Right kidney (tissue), 1 donor: Measurements from ENCODE around the gene MYBBP1A.
A peak's percentile ranks its signal among the peaks of the same experiment; 100 is the strongest.

Experiments
- DNase-seq: peaks from one replicate; pipeline ENCODE4 v3.0.0-alpha.2; 2016

The MYBBP1A gene

GRCh38 chr17:4550534-4551039 lies 4.6 kb downstream of the MYBBP1A start:
- no peak for DNase-seq

GRCh38 chr17:4549781-4550533 lies 5.2 kb downstream of the MYBBP1A start:
- no peak for DNase-seq

- no peak for DNase-seq
Measured at GRCh38 chr17:4548721-4549531, 6.3 kb downstream of the MYBBP1A start.

GRCh38 chr17:4548061-4548461 lies 7.1 kb downstream of the MYBBP1A start:
- DNase-seq = no peak

- DNase-seq = no peak
Measured at GRCh38 chr17:4547118-4547906, 7.9 kb downstream of the MYBBP1A start.

GRCh38 chr17:4545217-4545951 lies 9.8 kb downstream of the MYBBP1A start:
- no peak for DNase-seq

GRCh38 chr17:4544951-4545216 lies 10.3 kb downstream of the MYBBP1A start:
- no peak for DNase-seq

GRCh38 chr17:4544135-4544950 lies 10.8 kb downstream of the MYBBP1A start:
- no peak for DNase-seq

GRCh38 chr17:4543557-4544026 lies 11.6 kb downstream of the MYBBP1A start:
- DNase-seq = no peak

- no peak for DNase-seq
Measured at GRCh38 chr17:4542726-4543191, 12.4 kb downstream of the MYBBP1A start.

- DNase-seq = no peak
Measured at GRCh38 chr17:4542003-4542725, 13.0 kb downstream of the MYBBP1A start.

- DNase-seq = no peak
Measured at GRCh38 chr17:4541328-4542002, 13.7 kb downstream of the MYBBP1A start.

- DNase-seq = peak; percentile 27
Measured at GRCh38 chr17:4540687-4541327, 14.4 kb downstream of the MYBBP1A start.

GRCh38 chr17:4540224-4540651 lies 14.9 kb downstream of the MYBBP1A start:
- peak; percentile 23 for DNase-seq

GRCh38 chr17:4539576-4540223 lies 15.5 kb downstream of the MYBBP1A start:
- DNase-seq = peak; percentile 11

GRCh38 chr17:4539025-4539424 lies 16.2 kb downstream of the MYBBP1A start:
- no peak for DNase-seq

- DNase-seq = no peak
Measured at GRCh38 chr17:4538236-4539002, 16.8 kb downstream of the MYBBP1A start.
